Measurements from ENCODE around the gene TTC28. TPM values are rescaled to one million over a fixed set of nuclear protein-coding genes. Genes with fewer than 3 reads are reported as not detected.

Gene TTC28
- total RNA-seq, 4 donors from 2014 or later = 35.6 to 42.6 (median 36.9) TPM

GRCh38 chr22:28019360-28019759, 660.3 kb downstream of the TTC28 start:
- DNase-seq (ENCODE audit: extremely low spot score) = no peak
- no peak overlapping the region for H3K27ac ChIP-seq (replicated peaks in 1 of 4)
- H3K9me3 ChIP-seq = no peaks in the 10 kb centered on the region
- H3K4me3 ChIP-seq = no peak overlapping the region
- peaks cover 0 to 2% (median 0%) of the 10 kb centered on the region in 4 donors for H3K36me3 ChIP-seq
- WGBS = 97% methylated on average over 8 of the region's 8 CpGs
- peaks cover 13 to 34% (median 22%) of the 10 kb centered on the region in 4 donors for H3K4me1 ChIP-seq
- TF ChIP-seq POLR2AphosphoS5 (IDR thresholded peaks at IDR 0.05) (no peak), EP300 (IDR thresholded peaks at IDR 0.05) (no peak), POLR2A (IDR thresholded peaks at IDR 0.05; ENCODE audit: low read depth) (no peak)
- intact Hi-C loops (cut with DNase I) = no loop called here
- no peaks in the 10 kb centered on the region for H3K27me3 ChIP-seq

- H3K4me1 ChIP-seq = peaks cover 11 to 34% (median 22%) of the 10 kb centered on the region in 4 donors
- 98% methylated on average over 8 of the region's 8 CpGs for WGBS
- no peak overlapping the region for H3K27ac ChIP-seq (replicated peaks in 1 of 4)
- no peak overlapping the region for H3K4me3 ChIP-seq
- TF ChIP-seq POLR2A (IDR thresholded peaks at IDR 0.05; ENCODE audit: low read depth) (no peak), EP300 (IDR thresholded peaks at IDR 0.05) (no peak), POLR2AphosphoS5 (IDR thresholded peaks at IDR 0.05) (no peak), CTCF (IDR thresholded peaks at IDR 0.05) (no peak)
- H3K36me3 ChIP-seq = peaks cover 0 to 11% (median 8%) of the 10 kb centered on the region in 4 donors
- intact Hi-C loops (cut with DNase I) = no loop called here
- H3K9me3 ChIP-seq = no peaks in the 10 kb centered on the region
- no peaks in the 10 kb centered on the region for H3K27me3 ChIP-seq
- DNase-seq (ENCODE audit: extremely low spot score) = no peak
These were observed 661.1 kb downstream of the TTC28 start for GRCh38 chr22:28018461-28018927.

- WGBS = 92% methylated on average over 3 of the region's 4 CpGs
- no peak for DNase-seq (ENCODE audit: extremely low spot score)
- Histone ChIP-seq H3K4me3 (no peak overlapping the region), H3K27ac (replicated peaks in 1 of 4) (no peak overlapping the region), H3K27me3 (no peaks in the 10 kb centered on the region), H3K9me3 (no peaks in the 10 kb centered on the region), H3K36me3 (peaks cover 3 to 17% (median 15%) of the 10 kb centered on the region in 4 donors), H3K4me1 (peaks cover 11 to 34% (median 22%) of the 10 kb centered on the region in 4 donors)
- intact Hi-C loops (cut with DNase I) = no loop called here
- no peak for TF ChIP-seq CTCF (IDR thresholded peaks at IDR 0.05)
- no peak for TF ChIP-seq POLR2AphosphoS5 (IDR thresholded peaks at IDR 0.05)
- no peak for TF ChIP-seq POLR2A (IDR thresholded peaks at IDR 0.05; ENCODE audit: low read depth)
- TF ChIP-seq EP300 (IDR thresholded peaks at IDR 0.05) = no peak
These were observed 661.8 kb downstream of the TTC28 start for GRCh38 chr22:28017859-28018258.

- H3K4me3 ChIP-seq = no peak overlapping the region
- no peaks in the 10 kb centered on the region for H3K27me3 ChIP-seq
- no peak overlapping the region for H3K27ac ChIP-seq (replicated peaks in 1 of 4)
- DNase-seq (ENCODE audit: extremely low spot score) = no peak
- WGBS = 100% methylated on average over 2 of the region's 2 CpGs
- H3K4me1 ChIP-seq = peaks cover 11 to 34% (median 22%) of the 10 kb centered on the region in 4 donors
- TF ChIP-seq CTCF (IDR thresholded peaks at IDR 0.05) = no peak
- no peak for TF ChIP-seq POLR2A (IDR thresholded peaks at IDR 0.05; ENCODE audit: low read depth)
- TF ChIP-seq POLR2AphosphoS5 (IDR thresholded peaks at IDR 0.05) = no peak
- TF ChIP-seq EP300 (IDR thresholded peaks at IDR 0.05) = no peak
- no peaks in the 10 kb centered on the region for H3K9me3 ChIP-seq
- H3K36me3 ChIP-seq = peaks cover 3 to 21% (median 18%) of the 10 kb centered on the region in 4 donors
- intact Hi-C loops (cut with DNase I) = no loop called here
These were observed 662.2 kb downstream of the TTC28 start for GRCh38 chr22:28017558-28017820.

GRCh38 chr22:28016781-28017557, 662.7 kb downstream of the TTC28 start:
- no peak for TF ChIP-seq POLR2AphosphoS5 (IDR thresholded peaks at IDR 0.05)
- no peak for TF ChIP-seq EP300 (IDR thresholded peaks at IDR 0.05)
- TF ChIP-seq POLR2A (IDR thresholded peaks at IDR 0.05; ENCODE audit: low read depth) = no peak
- no peak for TF ChIP-seq CTCF (IDR thresholded peaks at IDR 0.05)
- Histone ChIP-seq H3K9me3 (no peaks in the 10 kb centered on the region), H3K4me3 (no peak overlapping the region), H3K27ac (replicated peaks in 1 of 4) (no peak overlapping the region), H3K4me1 (peaks cover 11 to 34% (median 22%) of the 10 kb centered on the region in 4 donors), H3K36me3 (peaks cover 3 to 26% (median 22%) of the 10 kb centered on the region in 4 donors), H3K27me3 (no peaks in the 10 kb centered on the region)
- 83% methylated on average over 5 of the region's 12 CpGs for WGBS
- intact Hi-C loops (cut with DNase I) = no loop called here
- DNase-seq (ENCODE audit: extremely low spot score) = no peak

Measured in esophagus muscularis mucosa (tissue), 4 donors.